ENCODE measurements around the gene TMEM219.
"Not testable (repeated sequence)": the region's sequence is repeated elsewhere in the genome, so short reads cannot be mapped to it uniquely, and the experiment has no call there.

TMEM219 gene

GRCh38 chr16:29927070-29927905 lies 34.6 kb upstream of the TMEM219 start:
- DNase-seq (ENCODE audit: low read depth): no peak
- peak overlapping the region; percentile 71 for H3K4me3 ChIP-seq (ENCODE audit: control insufficient read depth, low read depth, low read length)
- TF ChIP-seq, protein P1, sequence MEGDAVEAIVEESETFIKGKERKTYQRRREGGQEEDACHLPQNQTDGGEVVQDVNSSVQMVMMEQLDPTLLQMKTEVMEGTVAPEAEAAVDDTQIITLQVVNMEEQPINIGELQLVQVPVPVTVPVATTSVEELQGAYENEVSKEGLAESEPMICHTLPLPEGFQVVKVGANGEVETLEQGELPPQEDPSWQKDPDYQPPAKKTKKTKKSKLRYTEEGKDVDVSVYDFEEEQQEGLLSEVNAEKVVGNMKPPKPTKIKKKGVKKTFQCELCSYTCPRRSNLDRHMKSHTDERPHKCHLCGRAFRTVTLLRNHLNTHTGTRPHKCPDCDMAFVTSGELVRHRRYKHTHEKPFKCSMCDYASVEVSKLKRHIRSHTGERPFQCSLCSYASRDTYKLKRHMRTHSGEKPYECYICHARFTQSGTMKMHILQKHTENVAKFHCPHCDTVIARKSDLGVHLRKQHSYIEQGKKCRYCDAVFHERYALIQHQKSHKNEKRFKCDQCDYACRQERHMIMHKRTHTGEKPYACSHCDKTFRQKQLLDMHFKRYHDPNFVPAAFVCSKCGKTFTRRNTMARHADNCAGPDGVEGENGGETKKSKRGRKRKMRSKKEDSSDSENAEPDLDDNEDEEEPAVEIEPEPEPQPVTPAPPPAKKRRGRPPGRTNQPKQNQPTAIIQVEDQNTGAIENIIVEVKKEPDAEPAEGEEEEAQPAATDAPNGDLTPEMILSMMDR (IDR thresholded peaks at IDR 0.05; ENCODE audit: control insufficient read depth, insufficient read depth, low read depth, low read length, missing control alignments): no peak

- DNase-seq (ENCODE audit: low read depth); H3K4me3 ChIP-seq (ENCODE audit: control insufficient read depth, low read depth, low read length): not testable (repeated sequence)
Measured at GRCh38 chr16:29931750-29932149, 30.1 kb upstream of the TMEM219 start.

GRCh38 chr16:29940656-29941055 lies 21.2 kb upstream of the TMEM219 start:
- no peak for DNase-seq (ENCODE audit: low read depth)
- H3K4me3 ChIP-seq (ENCODE audit: control insufficient read depth, low read depth, low read length): no peak overlapping the region
- TF ChIP-seq, protein P1 (IDR thresholded peaks at IDR 0.05; ENCODE audit: control insufficient read depth, insufficient read depth, low read depth, low read length, missing control alignments): no peak

GRCh38 chr16:29943846-29944799 lies 17.8 kb upstream of the TMEM219 start:
- DNase-seq (ENCODE audit: low read depth): peak; percentile 97
- TF ChIP-seq, protein P1 (IDR thresholded peaks at IDR 0.05; ENCODE audit: control insufficient read depth, insufficient read depth, low read depth, low read length, missing control alignments): peak; percentile 48
- no peak overlapping the region for H3K4me3 ChIP-seq (ENCODE audit: control insufficient read depth, low read depth, low read length)

DNA sequence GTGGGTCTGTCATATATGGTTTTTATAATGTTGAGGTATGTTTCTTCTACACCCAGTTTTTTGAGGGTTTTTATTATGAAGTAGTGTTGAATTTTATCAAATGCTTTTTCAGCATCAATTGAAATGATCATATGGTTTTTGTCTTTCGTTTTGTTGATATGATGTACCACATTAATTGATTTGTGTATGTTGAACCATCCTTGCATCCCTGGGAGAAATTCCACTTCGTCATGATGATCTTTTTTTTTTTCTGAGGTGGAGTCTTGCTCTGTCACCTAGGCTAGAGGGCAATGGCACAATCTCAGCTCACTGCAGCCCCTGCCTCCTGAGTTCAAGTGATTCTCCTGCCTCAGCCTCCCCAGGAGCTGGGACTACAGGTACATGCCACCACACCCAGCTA lies 14.0 kb upstream of the TMEM219 start:
- no peak overlapping the region for H3K4me3 ChIP-seq (ENCODE audit: control insufficient read depth, low read depth, low read length)
- TF ChIP-seq, protein P1 (IDR thresholded peaks at IDR 0.05; ENCODE audit: control insufficient read depth, insufficient read depth, low read depth, low read length, missing control alignments): no peak
- no peak for DNase-seq (ENCODE audit: low read depth)

DNA sequence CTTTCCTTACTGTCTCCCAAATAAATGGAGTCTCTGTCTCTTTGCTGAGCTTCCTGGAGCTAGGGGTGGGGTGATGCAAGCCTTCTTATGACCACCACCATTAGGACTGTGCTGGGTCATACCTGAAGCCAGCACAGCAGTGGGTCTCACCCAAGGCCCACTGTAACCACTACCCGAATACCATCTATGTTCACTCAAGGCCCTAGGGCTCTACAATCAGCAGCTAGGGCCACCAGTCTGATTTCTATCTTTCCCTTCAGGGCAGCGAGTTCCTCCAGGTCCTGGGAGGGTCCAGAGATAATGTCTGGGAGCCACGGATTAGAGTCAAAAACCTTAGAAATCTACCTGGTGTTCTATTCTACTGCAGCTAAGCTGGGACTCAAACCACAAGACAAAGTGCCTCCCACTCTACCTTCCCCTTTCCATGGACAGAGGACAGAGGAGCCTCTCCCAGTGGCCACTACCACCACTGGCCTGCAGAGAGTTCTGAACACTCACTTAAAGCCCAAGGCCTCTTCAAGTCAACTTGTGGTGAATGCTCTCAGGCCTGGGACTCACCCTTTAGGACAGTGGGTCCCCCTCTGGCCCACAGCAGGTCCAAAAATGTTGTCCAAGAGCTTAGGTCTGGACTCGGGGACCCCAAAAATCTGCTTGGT lies 10.9 kb upstream of the TMEM219 start:
- no peak for DNase-seq (ENCODE audit: low read depth)
- TF ChIP-seq, protein P1 (IDR thresholded peaks at IDR 0.05; ENCODE audit: control insufficient read depth, insufficient read depth, low read depth, low read length, missing control alignments): no peak

More for the DNA sequence above, 10.9 kb upstream of the TMEM219 start:
- H3K4me3 ChIP-seq (ENCODE audit: control insufficient read depth, low read depth, low read length): no peak overlapping the region
